WI38 (cell line): Measurements from ENCODE around the gene CCDC172.

Source experiments
- H3K4me3 ChIP-seq: 2 replicates; pipeline ENCODE4 v1.5.1; 2011; ENCODE audit warnings: low read depth, mild to moderate bottlenecking, control low read depth, low read length
- CTCF ChIP-seq: IDR thresholded peaks from 2 replicates; pipeline ENCODE4 v1.5.1; 2012; ENCODE audit warnings: low read depth, mild to moderate bottlenecking, control low read depth, low read length

CCDC172 gene

GRCh38 chr10:116324227-116324950 lies at the start of gene CCDC172:
TSS of gene CCDC172 (plus strand) at chr10:116324448. CDS start at chr10:116325012, 564 bp downstream.
- H3K4me3 ChIP-seq: no peak within 1 kb of the TSS
- TF ChIP-seq CTCF: no peak

GRCh38 chr10:116276981-116277380 lies 47.3 kb upstream of the CCDC172 start:
- no peak overlapping the region for H3K4me3 ChIP-seq
- TF ChIP-seq CTCF: no peak

- no peak for TF ChIP-seq CTCF
- no peak overlapping the region for H3K4me3 ChIP-seq
Measured at GRCh38 chr10:116278846-116279245, 45.4 kb upstream of the CCDC172 start.

GRCh38 chr10:116281775-116282174 lies 42.5 kb upstream of the CCDC172 start:
- H3K4me3 ChIP-seq: no peak overlapping the region
- TF ChIP-seq CTCF: no peak

- TF ChIP-seq CTCF: no peak
- H3K4me3 ChIP-seq: no peak overlapping the region
Measured at GRCh38 chr10:116286626-116287200, 37.5 kb upstream of the CCDC172 start.

GRCh38 chr10:116287906-116288501 lies 36.2 kb upstream of the CCDC172 start:
- H3K4me3 ChIP-seq: no peak overlapping the region
- TF ChIP-seq CTCF: peak; percentile 67; the same call in 1 of the 2 replicates

- TF ChIP-seq CTCF: no peak
- H3K4me3 ChIP-seq: no peak overlapping the region
Measured at GRCh38 chr10:116289652-116290051, 34.6 kb upstream of the CCDC172 start.
